ENCODE measurements around the gene LPO.

- TF ChIP-seq, protein P1, sequence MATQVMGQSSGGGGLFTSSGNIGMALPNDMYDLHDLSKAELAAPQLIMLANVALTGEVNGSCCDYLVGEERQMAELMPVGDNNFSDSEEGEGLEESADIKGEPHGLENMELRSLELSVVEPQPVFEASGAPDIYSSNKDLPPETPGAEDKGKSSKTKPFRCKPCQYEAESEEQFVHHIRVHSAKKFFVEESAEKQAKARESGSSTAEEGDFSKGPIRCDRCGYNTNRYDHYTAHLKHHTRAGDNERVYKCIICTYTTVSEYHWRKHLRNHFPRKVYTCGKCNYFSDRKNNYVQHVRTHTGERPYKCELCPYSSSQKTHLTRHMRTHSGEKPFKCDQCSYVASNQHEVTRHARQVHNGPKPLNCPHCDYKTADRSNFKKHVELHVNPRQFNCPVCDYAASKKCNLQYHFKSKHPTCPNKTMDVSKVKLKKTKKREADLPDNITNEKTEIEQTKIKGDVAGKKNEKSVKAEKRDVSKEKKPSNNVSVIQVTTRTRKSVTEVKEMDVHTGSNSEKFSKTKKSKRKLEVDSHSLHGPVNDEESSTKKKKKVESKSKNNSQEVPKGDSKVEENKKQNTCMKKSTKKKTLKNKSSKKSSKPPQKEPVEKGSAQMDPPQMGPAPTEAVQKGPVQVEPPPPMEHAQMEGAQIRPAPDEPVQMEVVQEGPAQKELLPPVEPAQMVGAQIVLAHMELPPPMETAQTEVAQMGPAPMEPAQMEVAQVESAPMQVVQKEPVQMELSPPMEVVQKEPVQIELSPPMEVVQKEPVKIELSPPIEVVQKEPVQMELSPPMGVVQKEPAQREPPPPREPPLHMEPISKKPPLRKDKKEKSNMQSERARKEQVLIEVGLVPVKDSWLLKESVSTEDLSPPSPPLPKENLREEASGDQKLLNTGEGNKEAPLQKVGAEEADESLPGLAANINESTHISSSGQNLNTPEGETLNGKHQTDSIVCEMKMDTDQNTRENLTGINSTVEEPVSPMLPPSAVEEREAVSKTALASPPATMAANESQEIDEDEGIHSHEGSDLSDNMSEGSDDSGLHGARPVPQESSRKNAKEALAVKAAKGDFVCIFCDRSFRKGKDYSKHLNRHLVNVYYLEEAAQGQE (IDR thresholded peaks at IDR 0.05; ENCODE audit: insufficient read depth in 1 of 2, low read depth in 2 of 2, low read length in 2 of 2) = no peak
- TF ChIP-seq TAF1 (IDR thresholded peaks at IDR 0.05; ENCODE audit: borderline replicate concordance, insufficient read depth, low read length) (no peak), POLR2AphosphoS5 (IDR thresholded peaks at IDR 0.05; ENCODE audit: low read depth, low read length) (no peak), FOXP2 (optimal IDR thresholded peaks at IDR 0.05; ENCODE audit: borderline replicate concordance, extremely low read depth, extremely low read length, insufficient read depth) (no peak)
Measured at GRCh38 chr17:58239987-58240386, 1.6 kb downstream of the LPO start.

Data from PFSK-1 (cell line).